Erythroblast (primary cell): Measurements from ENCODE around the gene CHST15.

Source experiments
- GATA1 ChIP-seq: IDR thresholded peaks from 2 replicates; pipeline ENCODE4 v1.6.1; 2011; ENCODE audit warnings: low read depth, mild to moderate bottlenecking, control low read depth, low read length, moderate library complexity
- POLR2A ChIP-seq: IDR thresholded peaks from 2 replicates; pipeline ENCODE4 v1.6.1; 2011; ENCODE audit warnings: mild to moderate bottlenecking, low read length

- TF ChIP-seq POLR2A (no peak), GATA1 (no peak)
Observed at GRCh38 chr10:124092860-124093773, at the start of gene CHST15.
